K562 (cell line): ENCODE measurements around the gene WDR18. TPM values are rescaled to one million over a fixed set of nuclear protein-coding genes. Genes with fewer than 3 reads are reported as not detected.

Source experiments
- ATAC-seq: fragments of 200-7000 bp; cut with Tn5 transposase; 3 replicates; pipeline ENCODE4 v1.9.1; 2020; ENCODE audit warnings: moderate library complexity
- BruUV-seq: library from RNA; stranded (reverse); fragments of 400-500 nt; replicated peaks from 2 replicates; lab custom pipeline; 2021; lab: Mats Ljungman, UMichigan
- CTCF ChIA-PET: fragments of 300-600 bp; formaldehyde crosslinking; extraction: SDS; loops from one replicate; lab custom pipeline; 2021; ENCODE audit warnings: low intra/inter-chr PET ratio; lab: Yijun Ruan, JAX
- POLR2A ChIA-PET: fragments of 300-600, 350-650 bp; sonication (Branson Sonifier 250); formaldehyde crosslinking; extraction: SDS; loops from one replicate; lab custom pipeline; 2021; ENCODE audit warnings: antibody characterized with exemption, inconsistent platforms; lab: Yijun Ruan, JAX
- DNase-seq, 4 experiments: peaks; one replicate each; pipeline versions ENCODE4 v3.0.0 to v3.0.0-alpha.2; 2011 to 2018; ENCODE audit warnings: low spot score in 3 of 4, mixed read lengths in 3 of 4; ENCODE audit errors: extremely low read depth in 1 of 4
- FAIRE-seq: peaks from 2 replicates; lab custom pipeline; 2011; peaks lifted over from hg19 to GRCh38; lab: Jason Lieb, UNC
- H2AFZ ChIP-seq: 2 replicates; pipeline ENCODE4 v1.6.0; 2011; ENCODE audit warnings: low read depth, low read length, control low read depth, inconsistent platforms
- H3K27ac ChIP-seq: fragments of 200-600 bp; 3 replicates; pipeline ENCODE4 v1.8.0; 2011; ENCODE audit warnings: low read depth, mild to moderate bottlenecking, control low read depth, inconsistent platforms, low read length, moderate library complexity, mixed read lengths; ENCODE audit errors: extremely low read depth
- H3K27me3 ChIP-seq, 2 experiments: fragments of 300-600 bp in 1 of 2; 2 replicates in 1 of 2; 3 replicates in 1 of 2; pipeline versions ENCODE4 v1.6.0 to v1.8.0; 2011; ENCODE audit warnings: inconsistent platforms in 2 of 2, low read length in 2 of 2, mild to moderate bottlenecking in 1 of 2, mixed read lengths in 1 of 2, moderate library complexity in 1 of 2; ENCODE audit not compliant: control insufficient read depth in 2 of 2, insufficient read depth in 2 of 2
- H3K36me3 ChIP-seq: fragments of 300-600 bp; 3 replicates; pipeline ENCODE4 v1.8.0; 2011; ENCODE audit warnings: mild to moderate bottlenecking, low read length, inconsistent platforms; ENCODE audit not compliant: control insufficient read depth, insufficient read depth
- H3K4me1 ChIP-seq, 2 experiments: fragments of 200-600 bp in 1 of 2; replicated peaks in 1 of 2; 2 replicates in 1 of 2; 3 replicates in 1 of 2; pipeline versions ENCODE4 v1.5.1 to v1.8.0; 2011; ENCODE audit warnings: inconsistent platforms in 2 of 2, low read length in 2 of 2, mild to moderate bottlenecking in 1 of 2, mixed read lengths in 1 of 2, moderate library complexity in 1 of 2; ENCODE audit not compliant: control insufficient read depth in 2 of 2, insufficient read depth in 2 of 2
- H3K4me2 ChIP-seq: 2 replicates; pipeline ENCODE4 v1.6.1; 2011; ENCODE audit warnings: low read length, control low read depth, inconsistent platforms, mixed read lengths; ENCODE audit not compliant: insufficient read depth
- H3K4me3 ChIP-seq: fragments of 200-600 bp; sonication (generic), shearing (Covaris generic); 2 replicates; pipeline ENCODE4 v1.5.1; 2016; ENCODE audit warnings: control low read depth, inconsistent platforms
- H3K79me2 ChIP-seq: fragments of 200-600 bp; 3 replicates; pipeline ENCODE4 v1.8.0; 2011; ENCODE audit warnings: low read length, inconsistent platforms; ENCODE audit not compliant: control insufficient read depth, insufficient read depth
- H3K9ac ChIP-seq, 2 experiments: 2 replicates each; pipeline versions ENCODE4 v1.6.0 to v1.6.1; 2011; ENCODE audit warnings: low read depth in 2 of 2, low read length in 2 of 2, control low read depth in 1 of 2, inconsistent platforms in 1 of 2, mild to moderate bottlenecking in 1 of 2, mixed read lengths in 1 of 2; ENCODE audit not compliant: insufficient read depth in 1 of 2
- H3K9me1 ChIP-seq: one replicate; pipeline ENCODE4 v1.6.0; 2011; ENCODE audit warnings: inconsistent platforms, mild to moderate bottlenecking, low read length, moderate library complexity; ENCODE audit not compliant: control insufficient read depth, insufficient read depth
- H3K9me3 ChIP-seq: replicated peaks from 2 replicates; pipeline ENCODE4 v1.5.1; 2011; ENCODE audit warnings: low read depth, low read length, inconsistent platforms; ENCODE audit not compliant: control insufficient read depth, insufficient read depth
- H4K20me1 ChIP-seq: replicated peaks from 2 replicates; pipeline ENCODE4 v1.6.1; 2011; ENCODE audit warnings: low read length, inconsistent platforms, mixed read lengths; ENCODE audit not compliant: control insufficient read depth, insufficient read depth
- DIDO1 ChIP-seq: fragments of 450-650 bp; IDR thresholded peaks from 2 replicates; pipeline ENCODE4 v1.6.1; 2016; ENCODE audit warnings: low read depth, missing biosample characterization, missing genetic modification characterization
- HNRNPL ChIP-seq: fragments of 200-400 bp; formaldehyde crosslinking; IDR thresholded peaks from 2 replicates; pipeline ENCODE4 v1.6.1; 2017; ENCODE audit warnings: low read depth, mild to moderate bottlenecking, low read length
- MCM3 ChIP-seq: fragments of 450-650 bp; IDR thresholded peaks from 2 replicates; pipeline ENCODE4 v1.6.1; 2016
- RBFOX2 ChIP-seq: fragments of 200-400 bp; formaldehyde crosslinking; IDR thresholded peaks from 2 replicates; pipeline ENCODE4 v1.6.1; 2017; ENCODE audit warnings: low read depth, mild to moderate bottlenecking, low read length, moderate library complexity
- SMARCB1 ChIP-seq: IDR thresholded peaks from 2 replicates; pipeline ENCODE4 v1.6.1; 2011; ENCODE audit warnings: improper control_type of control experiment, low read depth; ENCODE audit not compliant: insufficient read length
- SRSF9 ChIP-seq: fragments of 200-400 bp; formaldehyde crosslinking; IDR thresholded peaks from 2 replicates; pipeline ENCODE4 v1.6.1; 2017; ENCODE audit warnings: low read depth, low read length, borderline replicate concordance
- XRCC4 ChIP-seq: IDR thresholded peaks from one replicate; pipeline ENCODE4 v1.6.1; 2011; ENCODE audit not compliant: insufficient read depth, insufficient read length; ENCODE audit errors: extremely low read depth
- WGBS: fragments of 100-300 bp; shearing (Covaris generic); methylation state at CpG from one replicate; pipeline ENCODE4 v1.1.6; 2016; ENCODE audit warnings: low coverage, mixed read lengths; ENCODE audit not compliant: insufficient coverage; ENCODE audit errors: missing lambda C conversion rate; 5-methylcytosine and 5-hydroxymethylcytosine counted together
- in situ Hi-C: fragments of 300-500 bp; cut with MboI; formaldehyde crosslinking; loops from 4 replicates; pipeline ENCODE4 v1.15.0; 2018; ENCODE audit warnings: inconsistent platforms, mixed read lengths
- intact Hi-C: fragments of 100-400 bp; cut with micrococcal nuclease; formaldehyde crosslinking; loops from 2 replicates; pipeline ENCODE4 v1.14.2; 2022
- polyA plus RNA-seq, 8 experiments: library from polyadenylated mRNA; depleted of rRNA in 4 of 8; stranded (reverse) in 5 of 8; unstranded in 3 of 8; fragments of >200 nt; fragmentation: Nextera tagmentation in 2 of 8; fragmentation: Illumina TruSeq in 1 of 8; extraction: Ambion mirVana in 2 of 8; extraction: Trizol in 1 of 8; gene quantifications; 2 replicates each; pipeline versions ENCODE4 v1.2.1 to v1.2.3, GENCODE V29; 2011 to 2014; ENCODE audit warnings: inconsistent platforms in 1 of 8, missing spikeins in 1 of 8
- total RNA-seq, 7 experiments: library from RNA; depleted of rRNA in 6 of 7; stranded (reverse); fragments of >200 nt in 6 of 7; fragmentation: Illumina TruSeq in 2 of 7; extraction: Trizol in 2 of 7; gene quantifications; 2 replicates each; pipeline versions ENCODE4 v1.2.1 to v1.2.3, GENCODE V29; 2011 to 2021; ENCODE audit warnings: low replicate concordance in 1 of 7
- TF ChIP-seq, protein P1 (sequence below): sonication (generic); formaldehyde crosslinking; IDR thresholded peaks from 2 replicates; pipeline ENCODE4 v1.8.1; 2023; ENCODE audit warnings: mild to moderate bottlenecking, missing genetic modification reagents
- TF ChIP-seq, protein P2 (sequence below): fragments of 450-650 bp; IDR thresholded peaks from 2 replicates; pipeline ENCODE4 v1.6.1; 2016; ENCODE audit warnings: borderline replicate concordance

The WDR18 gene
- total and polyA plus RNA-seq, 9 of the 15 experiments (the other 6 are each of a cell fraction or from before 2014, with no cell fraction given): 0.65 to 181 (median 30.1) TPM

DNA sequence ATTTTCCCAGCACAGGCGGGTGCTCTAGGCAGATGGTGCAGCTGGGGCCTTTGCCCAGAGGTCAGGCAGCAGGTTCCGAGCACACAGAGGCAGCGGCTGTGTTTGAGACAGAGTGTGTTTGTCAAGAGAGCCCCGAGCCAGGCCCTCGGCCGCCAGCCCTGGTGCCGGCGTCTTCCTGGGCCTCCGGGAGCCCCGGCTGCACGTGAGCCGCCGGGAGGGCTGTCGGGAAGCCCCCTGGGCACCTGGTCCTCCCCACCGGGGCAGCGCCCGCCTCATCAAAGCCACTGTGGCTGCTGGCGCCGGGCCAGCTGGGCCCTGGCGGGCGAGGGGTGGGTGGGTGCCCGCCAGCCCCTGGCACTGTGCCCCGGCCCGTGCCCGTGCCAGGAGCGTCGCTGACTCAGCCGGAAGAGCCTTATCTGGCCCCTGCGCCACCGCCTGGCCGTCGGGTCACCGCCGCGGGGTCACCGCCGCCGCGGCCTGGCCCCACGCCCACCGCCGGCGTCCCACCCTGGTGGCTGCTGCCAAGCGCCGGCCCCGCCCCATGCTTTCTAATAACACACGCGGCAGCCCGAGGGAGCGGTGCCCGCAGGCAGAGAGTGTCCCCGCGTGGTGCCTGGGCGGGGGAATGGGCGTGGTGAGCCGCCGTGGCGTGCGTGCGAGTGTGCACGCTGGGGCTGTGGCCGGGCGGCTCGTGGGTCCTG is 43.4 kb upstream of the WDR18 start:
- ChIA-PET POLR2A (interaction anchor here (1.8 kb wide), 1 partner anchor 21 kb away, joined by 4 read pairs; no protein-coding TSS in a partner anchor), CTCF (no interaction called here)
- Histone ChIP-seq H3K4me1 (peaks cover 13 to 64% of the 10 kb centered on the region in 2 experiments), H3K79me2 (peaks cover 85% of the 10 kb centered on the region), H3K9ac (no peak overlapping the region), H3K4me2 (no peak overlapping the region), H3K36me3 (peaks cover 74% of the 10 kb centered on the region; the same call in 2 of the 3 replicates), H3K9me3 (no peaks in the 10 kb centered on the region), H3K27me3 (no peaks in the 10 kb centered on the region), H3K27ac (no peak overlapping the region), H2AFZ (no peak overlapping the region), H3K4me3 (no peak overlapping the region), H4K20me1 (peaks cover 27% of the 10 kb centered on the region), H3K9me1 (peaks cover 10% of the 10 kb centered on the region)
- no TSS peak for BruUV-seq
- TF ChIP-seq, protein P1, sequence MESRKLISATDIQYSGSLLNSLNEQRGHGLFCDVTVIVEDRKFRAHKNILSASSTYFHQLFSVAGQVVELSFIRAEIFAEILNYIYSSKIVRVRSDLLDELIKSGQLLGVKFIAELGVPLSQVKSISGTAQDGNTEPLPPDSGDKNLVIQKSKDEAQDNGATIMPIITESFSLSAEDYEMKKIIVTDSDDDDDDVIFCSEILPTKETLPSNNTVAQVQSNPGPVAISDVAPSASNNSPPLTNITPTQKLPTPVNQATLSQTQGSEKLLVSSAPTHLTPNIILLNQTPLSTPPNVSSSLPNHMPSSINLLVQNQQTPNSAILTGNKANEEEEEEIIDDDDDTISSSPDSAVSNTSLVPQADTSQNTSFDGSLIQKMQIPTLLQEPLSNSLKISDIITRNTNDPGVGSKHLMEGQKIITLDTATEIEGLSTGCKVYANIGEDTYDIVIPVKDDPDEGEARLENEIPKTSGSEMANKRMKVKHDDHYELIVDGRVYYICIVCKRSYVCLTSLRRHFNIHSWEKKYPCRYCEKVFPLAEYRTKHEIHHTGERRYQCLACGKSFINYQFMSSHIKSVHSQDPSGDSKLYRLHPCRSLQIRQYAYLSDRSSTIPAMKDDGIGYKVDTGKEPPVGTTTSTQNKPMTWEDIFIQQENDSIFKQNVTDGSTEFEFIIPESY: peak; percentile 18; the same call in 1 of the 2 replicates
- no peak for TF ChIP-seq SMARCB1
- TF ChIP-seq, protein P2, sequence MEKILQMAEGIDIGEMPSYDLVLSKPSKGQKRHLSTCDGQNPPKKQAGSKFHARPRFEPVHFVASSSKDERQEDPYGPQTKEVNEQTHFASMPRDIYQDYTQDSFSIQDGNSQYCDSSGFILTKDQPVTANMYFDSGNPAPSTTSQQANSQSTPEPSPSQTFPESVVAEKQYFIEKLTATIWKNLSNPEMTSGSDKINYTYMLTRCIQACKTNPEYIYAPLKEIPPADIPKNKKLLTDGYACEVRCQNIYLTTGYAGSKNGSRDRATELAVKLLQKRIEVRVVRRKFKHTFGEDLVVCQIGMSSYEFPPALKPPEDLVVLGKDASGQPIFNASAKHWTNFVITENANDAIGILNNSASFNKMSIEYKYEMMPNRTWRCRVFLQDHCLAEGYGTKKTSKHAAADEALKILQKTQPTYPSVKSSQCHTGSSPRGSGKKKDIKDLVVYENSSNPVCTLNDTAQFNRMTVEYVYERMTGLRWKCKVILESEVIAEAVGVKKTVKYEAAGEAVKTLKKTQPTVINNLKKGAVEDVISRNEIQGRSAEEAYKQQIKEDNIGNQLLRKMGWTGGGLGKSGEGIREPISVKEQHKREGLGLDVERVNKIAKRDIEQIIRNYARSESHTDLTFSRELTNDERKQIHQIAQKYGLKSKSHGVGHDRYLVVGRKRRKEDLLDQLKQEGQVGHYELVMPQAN: no peak
- TF ChIP-seq DIDO1 (tag): no peak
- 0 out of 2 replicates have a peak, but pooled peaks have one; percentile 27 for TF ChIP-seq RBFOX2
- peak; percentile 89; the same call in 1 of the 2 replicates for TF ChIP-seq HNRNPL
- no peak for TF ChIP-seq XRCC4
- TF ChIP-seq MCM3: no peak
- no peak for TF ChIP-seq SRSF9
- 93% methylated on average over 23 of the region's 64 CpGs for WGBS
- ATAC-seq: no peak
- no peak for DNase-seq
- intact Hi-C loops: no loop called here
- FAIRE-seq: no peak
- in situ Hi-C loops: no loop called here
